ENCODE results near the gene RPL13.

The RPL13 gene

GRCh38 chr16:89565506-89566372, 5.3 kb downstream of the RPL13 start:
- Histone ChIP-seq H3K79me1 (replicated peaks; ENCODE audit: low read length, poor library complexity, severe bottlenecking) (no peaks in the 10 kb centered on the region), H3K9ac (ENCODE audit: low read length) (peak overlapping the region; percentile 52), H3K18ac (ENCODE audit: low read depth in 1 of 2, low read length in 2 of 2) (peak overlapping the region in 1 of 2 experiments; percentile 14), H2BK120ac (ENCODE audit: low read depth, low read length) (no peak overlapping the region), H2AFZ (ENCODE audit: low read depth, low read length) (no peak overlapping the region), H2BK12ac (ENCODE audit: low read length in 2 of 2) (no peak overlapping the region), H3K27me3 (ENCODE audit: control insufficient read depth in 1 of 2, insufficient read depth in 1 of 2, low read length in 2 of 2) (peaks cover 9 to 26% of the 10 kb centered on the region in 2 experiments), H3K4me3 (ENCODE audit: insufficient read depth in 1 of 2, low read depth in 1 of 2, low read length in 2 of 2) (peak overlapping the region in 1 of 2 experiments; percentile 70), H3K36me3 (ENCODE audit: control insufficient read depth in 1 of 2, insufficient read depth in 2 of 2, low read depth in 1 of 2, low read length in 2 of 2) (peaks cover 40 to 48% of the 10 kb centered on the region in 2 experiments), H3K4me2 (ENCODE audit: low read length, poor library complexity, severe bottlenecking) (peak overlapping the region; percentile 61), H3K14ac (ENCODE audit: low read length in 2 of 2) (no peak overlapping the region), H2BK5ac (ENCODE audit: low read depth, low read length, poor library complexity, severe bottlenecking) (no peak overlapping the region), H3K23ac (ENCODE audit: low read length in 2 of 2) (no peak overlapping the region), H2BK15ac (ENCODE audit: low read depth, poor library complexity, severe bottlenecking) (no peak overlapping the region), H3K9me3 (ENCODE audit: control insufficient read depth, low read length) (no peaks in the 10 kb centered on the region), H3K27ac (ENCODE audit: low read length, poor library complexity, severe bottlenecking) (peak overlapping the region; percentile 6), H3K4ac (ENCODE audit: low read depth in 1 of 2, low read length in 2 of 2) (no peak overlapping the region), H4K91ac (ENCODE audit: low read length) (peak overlapping the region; percentile 34), H4K8ac (ENCODE audit: low read length) (peak overlapping the region; percentile 45), H2AK5ac (ENCODE audit: low read length, severe bottlenecking) (no peak overlapping the region), H3K4me1 (ENCODE audit: control insufficient read depth, insufficient read depth, low read depth, low read length) (peaks cover 38% of the 10 kb centered on the region)
- 17% methylated on average over 42 of the region's 46 CpGs for WGBS
- DNase-seq: peak; percentile 43

DNA sequence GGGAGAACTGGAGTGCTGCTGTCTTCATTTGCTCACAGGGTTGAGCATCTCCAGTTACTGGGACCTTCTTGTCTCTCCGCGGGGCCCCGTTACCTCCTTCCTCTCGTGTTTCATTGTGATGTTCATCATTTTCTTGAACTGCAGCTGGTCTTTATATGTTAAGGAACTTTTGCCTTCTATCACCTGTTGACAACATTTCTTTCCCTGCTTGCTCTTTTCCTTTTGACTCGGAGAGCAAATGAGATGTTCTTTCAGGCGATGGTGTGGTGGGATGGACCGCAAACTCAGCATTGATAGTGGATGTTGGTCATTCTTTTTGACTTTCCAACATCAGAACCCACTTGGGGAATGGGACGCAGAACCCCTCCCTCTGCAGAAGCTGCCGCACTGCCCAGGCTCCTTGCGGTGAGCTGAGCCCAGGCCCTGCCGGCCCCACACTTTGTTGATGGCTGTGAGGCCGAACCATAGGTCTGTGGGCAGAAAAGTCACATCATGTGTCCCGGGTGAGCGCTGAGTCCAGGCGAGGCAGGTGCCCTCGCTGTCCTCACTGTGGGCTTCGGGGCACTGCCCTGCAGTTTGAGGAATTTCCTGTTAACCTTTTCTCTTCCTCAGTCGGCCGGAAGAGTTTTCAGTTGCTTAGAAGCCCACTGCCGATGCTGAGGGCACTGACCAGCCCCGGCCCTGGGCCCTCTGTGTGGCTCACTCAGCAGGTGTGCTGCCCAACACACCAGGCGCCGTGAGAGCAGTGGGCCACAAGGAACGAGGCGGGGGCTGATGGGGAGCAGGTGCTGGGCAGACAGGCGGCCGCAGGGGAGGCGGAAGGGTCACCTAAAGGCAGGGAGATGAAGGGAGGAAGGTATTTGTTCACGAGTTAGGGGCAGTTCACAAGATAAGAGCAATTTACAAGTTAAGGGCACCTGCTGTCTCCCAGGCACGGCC, 7.4 kb downstream of the RPL13 start:
- Histone ChIP-seq H2AFZ (ENCODE audit: low read depth, low read length) (no peak overlapping the region), H2BK120ac (ENCODE audit: low read depth, low read length) (no peak overlapping the region), H3K9ac (ENCODE audit: low read length) (no peak overlapping the region), H2BK15ac (ENCODE audit: low read depth, poor library complexity, severe bottlenecking) (no peak overlapping the region), H4K8ac (ENCODE audit: low read length) (no peak overlapping the region), H3K4me2 (ENCODE audit: low read length, poor library complexity, severe bottlenecking) (no peak overlapping the region), H3K79me1 (replicated peaks; ENCODE audit: low read length, poor library complexity, severe bottlenecking) (no peaks in the 10 kb centered on the region), H2AK5ac (ENCODE audit: low read length, severe bottlenecking) (no peak overlapping the region), H3K9me3 (ENCODE audit: control insufficient read depth, low read length) (no peaks in the 10 kb centered on the region), H4K91ac (ENCODE audit: low read length) (no peak overlapping the region), H3K14ac (ENCODE audit: low read length in 2 of 2) (no peak overlapping the region), H3K27me3 (ENCODE audit: control insufficient read depth in 1 of 2, insufficient read depth in 1 of 2, low read length in 2 of 2) (peaks cover 9 to 36% of the 10 kb centered on the region in 2 experiments), H3K27ac (ENCODE audit: low read length, poor library complexity, severe bottlenecking) (no peak overlapping the region), H3K23ac (ENCODE audit: low read length in 2 of 2) (no peak overlapping the region), H2BK5ac (ENCODE audit: low read depth, low read length, poor library complexity, severe bottlenecking) (no peak overlapping the region), H3K18ac (ENCODE audit: low read depth in 1 of 2, low read length in 2 of 2) (no peak overlapping the region), H3K4me3 (ENCODE audit: insufficient read depth in 1 of 2, low read depth in 1 of 2, low read length in 2 of 2) (no peak overlapping the region), H2BK12ac (ENCODE audit: low read length in 2 of 2) (no peak overlapping the region), H3K4me1 (ENCODE audit: control insufficient read depth, insufficient read depth, low read depth, low read length) (peaks cover 34% of the 10 kb centered on the region), H3K36me3 (ENCODE audit: control insufficient read depth in 1 of 2, insufficient read depth in 2 of 2, low read depth in 1 of 2, low read length in 2 of 2) (peaks cover 22 to 30% of the 10 kb centered on the region in 2 experiments), H3K4ac (ENCODE audit: low read depth in 1 of 2, low read length in 2 of 2) (no peak overlapping the region)
- no peak for DNase-seq
- 89% methylated on average over 28 of the region's 30 CpGs for WGBS

DNA sequence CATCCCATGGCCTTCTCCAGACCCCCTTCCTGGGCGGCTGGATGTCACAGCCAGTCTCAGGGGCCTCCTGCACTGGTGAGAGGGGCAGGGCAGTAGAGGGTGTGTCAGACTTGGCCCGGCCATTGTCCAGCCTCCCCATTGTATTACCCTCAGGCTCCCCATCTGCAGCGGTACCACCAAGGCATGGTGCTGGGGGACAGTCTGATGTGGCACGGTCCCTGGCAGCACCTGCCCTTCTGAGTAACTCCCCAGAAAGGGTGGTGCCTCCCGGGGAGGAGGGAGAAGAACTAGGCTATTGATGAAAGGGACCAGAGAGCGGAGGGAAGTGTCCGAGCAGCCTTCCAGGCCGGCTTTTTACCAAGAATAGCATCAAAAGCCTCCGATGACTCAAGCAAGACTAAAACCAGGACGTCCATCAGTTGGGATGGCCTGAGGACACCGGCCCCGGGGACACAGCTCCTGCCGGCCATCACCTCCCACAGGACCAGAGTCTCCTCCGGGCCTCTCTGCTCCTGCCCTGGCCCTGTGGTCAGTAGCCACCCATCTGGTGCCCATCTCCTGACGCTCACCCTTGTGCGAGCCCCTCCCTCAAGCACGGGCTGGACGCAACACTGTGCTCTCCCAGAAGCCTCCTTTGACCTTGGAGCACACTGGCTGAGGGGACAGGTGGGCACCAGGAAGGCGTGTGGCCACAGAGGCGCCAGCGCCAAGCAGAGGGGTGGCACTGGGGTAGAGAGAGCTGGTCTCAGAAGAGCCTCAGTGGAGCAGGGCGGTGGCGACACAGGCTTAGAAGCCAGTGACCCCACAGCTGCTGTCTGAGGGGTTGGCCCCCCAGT, 9.2 kb downstream of the RPL13 start:
- Histone ChIP-seq H3K18ac (ENCODE audit: low read depth in 1 of 2, low read length in 2 of 2) (no peak overlapping the region), H3K79me1 (replicated peaks; ENCODE audit: low read length, poor library complexity, severe bottlenecking) (no peaks in the 10 kb centered on the region), H3K27ac (ENCODE audit: low read length, poor library complexity, severe bottlenecking) (no peak overlapping the region), H3K9ac (ENCODE audit: low read length) (no peak overlapping the region), H4K91ac (ENCODE audit: low read length) (no peak overlapping the region), H3K9me3 (ENCODE audit: control insufficient read depth, low read length) (no peaks in the 10 kb centered on the region), H3K27me3 (ENCODE audit: control insufficient read depth in 1 of 2, insufficient read depth in 1 of 2, low read length in 2 of 2) (peaks cover 9 to 40% of the 10 kb centered on the region in 2 experiments), H2BK120ac (ENCODE audit: low read depth, low read length) (no peak overlapping the region), H2BK5ac (ENCODE audit: low read depth, low read length, poor library complexity, severe bottlenecking) (no peak overlapping the region), H3K4me3 (ENCODE audit: insufficient read depth in 1 of 2, low read depth in 1 of 2, low read length in 2 of 2) (no peak overlapping the region), H3K4me2 (ENCODE audit: low read length, poor library complexity, severe bottlenecking) (no peak overlapping the region), H3K23ac (ENCODE audit: low read length in 2 of 2) (no peak overlapping the region), H4K8ac (ENCODE audit: low read length) (no peak overlapping the region), H2AFZ (ENCODE audit: low read depth, low read length) (no peak overlapping the region), H2AK5ac (ENCODE audit: low read length, severe bottlenecking) (no peak overlapping the region), H3K14ac (ENCODE audit: low read length in 2 of 2) (no peak overlapping the region), H3K36me3 (ENCODE audit: control insufficient read depth in 1 of 2, insufficient read depth in 2 of 2, low read depth in 1 of 2, low read length in 2 of 2) (peaks cover 4 to 12% of the 10 kb centered on the region in 2 experiments), H2BK12ac (ENCODE audit: low read length in 2 of 2) (no peak overlapping the region), H3K4ac (ENCODE audit: low read depth in 1 of 2, low read length in 2 of 2) (no peak overlapping the region), H2BK15ac (ENCODE audit: low read depth, poor library complexity, severe bottlenecking) (no peak overlapping the region), H3K4me1 (ENCODE audit: control insufficient read depth, insufficient read depth, low read depth, low read length) (peaks cover 26% of the 10 kb centered on the region)
- 87% methylated on average over 21 of the region's 23 CpGs for WGBS
- no peak for DNase-seq

All from mesenchymal stem cell (in vitro differentiated cells and primary cell).